HCT116 (cell line): Measurements from ENCODE around the gene CLEC2B. TPM values are rescaled to one million over a fixed set of nuclear protein-coding genes. Genes with fewer than 3 reads are reported as not detected.

ENCODE experiments used
- ATAC-seq: fragments of 200-7000 bp; cut with Tn5 transposase; 2 replicates; pipeline ENCODE4 v1.9.1; 2020; ENCODE audit warnings: mild to moderate bottlenecking, moderate library complexity
- BruUV-seq: library from RNA; stranded (reverse); fragments of 400-500 nt; replicated peaks from 2 replicates; lab custom pipeline; 2021; lab: Mats Ljungman, UMichigan
- CTCF ChIA-PET: fragments of 300-600 bp; sonication (Branson Sonifier 250); formaldehyde crosslinking; loops from one replicate; lab custom pipeline; 2021; ENCODE audit warnings: antibody characterized with exemption; lab: Charles Lee
- POLR2A ChIA-PET: fragments of 300-600, 350-600 bp; sonication (Branson Sonifier 250); formaldehyde crosslinking; loops from one replicate; lab custom pipeline; 2021; ENCODE audit warnings: antibody characterized with exemption; lab: Charles Lee
- RAD21 ChIA-PET, 2 experiments: fragments of 300-600 bp; sonication (Branson Sonifier 250); formaldehyde crosslinking; loops; one replicate each; lab custom pipeline; 2023; ENCODE audit warnings: low total read pairs in 2 of 2; ENCODE audit not compliant: uncharacterized antibody in 2 of 2, unreplicated experiment in 2 of 2, low non-redundant PET in 1 of 2; lab: Charles Lee
- DNase-seq: peaks from one replicate; pipeline ENCODE4 v3.0.0-alpha.2; 2010; ENCODE audit warnings: low read depth, low spot score
- H2AFZ ChIP-seq: fragments of 200-600 bp; shearing (Covaris generic), sonication (generic); 2 replicates; pipeline ENCODE4 v1.6.1; 2017; ENCODE audit warnings: low read depth, mixed run types, mixed read lengths, antibody characterized with exemption, low read length; ENCODE audit not compliant: poor library complexity, severe bottlenecking
- H3K27ac ChIP-seq: 2 replicates; pipeline ENCODE4 v1.5.1; 2012; ENCODE audit warnings: low read depth, low read length
- H3K27me3 ChIP-seq: fragments of 200-600 bp; sonication (generic); 2 replicates; pipeline ENCODE4 v1.6.1; 2016; ENCODE audit warnings: mixed run types, low read length, mixed read lengths; ENCODE audit not compliant: insufficient read depth
- H3K36me3 ChIP-seq, 2 experiments: fragments of 200-500 bp in 1 of 2; fragments of 200-600 bp in 1 of 2; sonication (Bioruptor generic) in 1 of 2; sonication (generic) in 1 of 2; 2 replicates each; pipeline versions ENCODE4 v1.5.1 to v1.6.1; 2014 to 2016; ENCODE audit warnings: low read length in 2 of 2, inconsistent platforms in 1 of 2, mixed read lengths in 1 of 2, mixed run types in 1 of 2; ENCODE audit not compliant: insufficient read depth in 2 of 2, control insufficient read depth in 1 of 2
- H3K4me1 ChIP-seq, 2 experiments: fragments of 200-600 bp in 1 of 2; sonication (generic) in 1 of 2; 2 replicates each; pipeline versions ENCODE4 v1.5.1 to v1.6.1; 2012 to 2017; ENCODE audit warnings: low read length in 2 of 2, inconsistent platforms in 1 of 2, mild to moderate bottlenecking in 1 of 2, mixed read lengths in 1 of 2, mixed run types in 1 of 2, moderate library complexity in 1 of 2; ENCODE audit not compliant: insufficient read depth in 2 of 2, control insufficient read depth in 1 of 2
- H3K4me2 ChIP-seq: fragments of 200-600 bp; sonication (generic); 2 replicates; pipeline ENCODE4 v1.6.1; 2017; ENCODE audit warnings: mixed run types, low read length, mixed read lengths
- H3K4me3 ChIP-seq, 2 experiments: fragments of 200-600 bp in 1 of 2; sonication (generic) in 1 of 2; replicated peaks in 1 of 2; 2 replicates each; pipeline ENCODE4 v1.5.1; 2011 to 2016; ENCODE audit warnings: low read length in 2 of 2, control low read depth in 1 of 2, low read depth in 1 of 2, mild to moderate bottlenecking in 1 of 2, mixed read lengths in 1 of 2, mixed run types in 1 of 2
- H3K79me2 ChIP-seq: fragments of 200-600 bp; sonication (generic); 2 replicates; pipeline ENCODE4 v1.6.1; 2017; ENCODE audit warnings: mild to moderate bottlenecking, mixed run types, low read length, moderate library complexity, mixed read lengths; ENCODE audit not compliant: insufficient read depth
- H3K9ac ChIP-seq: fragments of 200-600 bp; sonication (generic); 2 replicates; pipeline ENCODE4 v1.6.1; 2016; ENCODE audit warnings: low read length, mixed read lengths
- H3K9me2 ChIP-seq: fragments of 200-600 bp; sonication (generic), shearing (Covaris generic); 2 replicates; pipeline ENCODE4 v1.6.1; 2017; ENCODE audit warnings: mixed run types, mild to moderate bottlenecking, moderate library complexity; ENCODE audit not compliant: insufficient read depth
- H3K9me3 ChIP-seq, 2 experiments: fragments of 200-500 bp in 1 of 2; fragments of 200-600 bp in 1 of 2; sonication (Bioruptor generic) in 1 of 2; sonication (generic) in 1 of 2; 2 replicates each; pipeline ENCODE4 v1.6.1; 2014 to 2017; ENCODE audit warnings: low read length in 2 of 2, mixed read lengths in 2 of 2, inconsistent platforms in 1 of 2, low read depth in 1 of 2, mild to moderate bottlenecking in 1 of 2, mixed run types in 1 of 2, moderate library complexity in 1 of 2; ENCODE audit not compliant: control insufficient read depth in 1 of 2, insufficient read depth in 1 of 2
- H4K20me1 ChIP-seq: fragments of 200-600 bp; sonication (generic), shearing (Covaris generic); 2 replicates; pipeline ENCODE4 v1.6.1; 2017; ENCODE audit warnings: mixed run types, mild to moderate bottlenecking, moderate library complexity; ENCODE audit not compliant: insufficient read depth
- CEBPB ChIP-seq: IDR thresholded peaks from 2 replicates; pipeline ENCODE4 v1.6.1; 2012; ENCODE audit warnings: low read depth
- EZH2phosphoT487 ChIP-seq: fragments of 200-600 bp; IDR thresholded peaks from 2 replicates; pipeline ENCODE4 v1.6.1; 2018; ENCODE audit warnings: antibody characterized with exemption, borderline replicate concordance
- FOSL1 ChIP-seq: IDR thresholded peaks from 2 replicates; pipeline ENCODE4 v1.6.1; 2012; ENCODE audit warnings: low read depth
- ZFX ChIP-seq: fragments of 450-650 bp; IDR thresholded peaks from 2 replicates; pipeline ENCODE4 v1.6.1; 2017
- intact Hi-C: fragments of 100-400 bp; cut with micrococcal nuclease; formaldehyde crosslinking; loops from 2 replicates; pipeline ENCODE4 v1.10.0; 2022
- total RNA-seq: library from RNA; stranded (reverse); gene quantifications from one replicate; pipeline ENCODE4 v1.2.1, GENCODE V29; 2021; ENCODE audit not compliant: unreplicated experiment
- TF ChIP-seq, protein P1 (sequence below): IDR thresholded peaks from 2 replicates; pipeline ENCODE4 v1.6.1; 2012; ENCODE audit warnings: low read depth
- TF ChIP-seq, protein P2 (sequence below): IDR thresholded peaks from 2 replicates; pipeline ENCODE4 v1.6.1; 2012

CLEC2B gene
- total RNA-seq, 1 experiment from 2014 or later, result not detected

DNA sequence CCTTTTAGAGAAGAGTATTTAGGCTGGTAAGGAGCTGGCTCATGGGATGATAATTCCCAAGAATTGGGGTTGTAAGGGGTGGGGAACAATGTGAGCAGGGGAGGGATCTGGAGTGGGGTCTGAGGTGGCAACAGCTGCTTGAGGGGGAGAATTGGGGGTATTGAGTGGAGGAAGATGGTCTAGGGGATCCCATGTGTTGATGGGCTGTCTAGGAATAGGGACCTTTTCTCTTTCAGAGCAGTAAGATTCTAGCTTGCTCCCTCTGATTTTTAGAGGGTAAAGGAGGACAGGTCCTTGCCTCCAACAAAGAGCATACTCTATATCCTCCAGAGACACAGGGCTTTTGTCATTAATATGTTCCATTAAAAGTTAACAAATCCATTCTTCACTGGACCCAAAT, 40.6 kb upstream of the CLEC2B start:
- Histone ChIP-seq H4K20me1 (no peaks in the 10 kb centered on the region), H3K36me3 (no peaks in the 10 kb centered on the region), H3K79me2 (no peaks in the 10 kb centered on the region), H3K4me2 (no peak overlapping the region), H3K27ac (no peak overlapping the region), H3K27me3 (peaks cover 19% of the 10 kb centered on the region; the same call in 1 of the 2 replicates), H3K4me1 (no peaks in the 10 kb centered on the region), H2AFZ (no peak overlapping the region), H3K9me3 (peaks cover 6 to 7% of the 10 kb centered on the region in 2 experiments; a peak in 2 of 4 replicates), H3K9ac (no peak overlapping the region), H3K9me2 (no peaks in the 10 kb centered on the region), H3K4me3 (no peak overlapping the region)
- POLR2A ChIA-PET, result no interaction called here
- RAD21 ChIA-PET, result no interaction called here
- no peak for DNase-seq
- intact Hi-C loops, result no loop called here
- CTCF ChIA-PET, result no interaction called here
- TF ChIP-seq, protein P1, sequence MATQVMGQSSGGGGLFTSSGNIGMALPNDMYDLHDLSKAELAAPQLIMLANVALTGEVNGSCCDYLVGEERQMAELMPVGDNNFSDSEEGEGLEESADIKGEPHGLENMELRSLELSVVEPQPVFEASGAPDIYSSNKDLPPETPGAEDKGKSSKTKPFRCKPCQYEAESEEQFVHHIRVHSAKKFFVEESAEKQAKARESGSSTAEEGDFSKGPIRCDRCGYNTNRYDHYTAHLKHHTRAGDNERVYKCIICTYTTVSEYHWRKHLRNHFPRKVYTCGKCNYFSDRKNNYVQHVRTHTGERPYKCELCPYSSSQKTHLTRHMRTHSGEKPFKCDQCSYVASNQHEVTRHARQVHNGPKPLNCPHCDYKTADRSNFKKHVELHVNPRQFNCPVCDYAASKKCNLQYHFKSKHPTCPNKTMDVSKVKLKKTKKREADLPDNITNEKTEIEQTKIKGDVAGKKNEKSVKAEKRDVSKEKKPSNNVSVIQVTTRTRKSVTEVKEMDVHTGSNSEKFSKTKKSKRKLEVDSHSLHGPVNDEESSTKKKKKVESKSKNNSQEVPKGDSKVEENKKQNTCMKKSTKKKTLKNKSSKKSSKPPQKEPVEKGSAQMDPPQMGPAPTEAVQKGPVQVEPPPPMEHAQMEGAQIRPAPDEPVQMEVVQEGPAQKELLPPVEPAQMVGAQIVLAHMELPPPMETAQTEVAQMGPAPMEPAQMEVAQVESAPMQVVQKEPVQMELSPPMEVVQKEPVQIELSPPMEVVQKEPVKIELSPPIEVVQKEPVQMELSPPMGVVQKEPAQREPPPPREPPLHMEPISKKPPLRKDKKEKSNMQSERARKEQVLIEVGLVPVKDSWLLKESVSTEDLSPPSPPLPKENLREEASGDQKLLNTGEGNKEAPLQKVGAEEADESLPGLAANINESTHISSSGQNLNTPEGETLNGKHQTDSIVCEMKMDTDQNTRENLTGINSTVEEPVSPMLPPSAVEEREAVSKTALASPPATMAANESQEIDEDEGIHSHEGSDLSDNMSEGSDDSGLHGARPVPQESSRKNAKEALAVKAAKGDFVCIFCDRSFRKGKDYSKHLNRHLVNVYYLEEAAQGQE, result no peak
- no TSS peak for BruUV-seq
- no peak for ATAC-seq

DNA sequence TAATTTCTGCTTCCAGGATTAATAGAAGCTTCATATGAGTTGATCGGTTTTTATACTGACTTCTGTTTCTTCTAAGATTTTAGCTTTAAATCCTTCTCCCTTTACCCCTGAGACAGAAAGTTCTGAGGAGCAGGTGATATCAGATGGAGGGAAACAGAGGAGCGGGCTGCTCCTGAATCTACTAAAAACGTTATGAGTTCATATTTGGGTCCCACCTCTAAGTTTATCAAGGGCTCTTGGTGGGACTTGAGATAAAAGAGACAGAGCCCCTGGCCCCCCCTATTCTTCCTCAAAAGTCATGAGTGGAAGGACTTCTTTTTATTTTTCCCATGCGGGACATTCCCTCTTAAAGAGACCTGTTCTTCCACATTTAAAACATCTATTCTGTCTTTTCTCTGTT, 39.2 kb upstream of the CLEC2B start:
- H3K4me2 ChIP-seq, result no peak overlapping the region
- H3K36me3 ChIP-seq, result no peaks in the 10 kb centered on the region
- no peaks in the 10 kb centered on the region for H3K9me2 ChIP-seq
- no peak overlapping the region for H2AFZ ChIP-seq
- no peak overlapping the region for H3K27ac ChIP-seq
- no peak overlapping the region for H3K4me3 ChIP-seq
- POLR2A ChIA-PET, result no interaction called here
- CTCF ChIA-PET, result no interaction called here
- H3K27me3 ChIP-seq, result peaks cover 19% of the 10 kb centered on the region; the same call in 1 of the 2 replicates
- H3K9me3 ChIP-seq, result peaks cover 6 to 7% of the 10 kb centered on the region in 2 experiments; a peak in 2 of 4 replicates
- H4K20me1 ChIP-seq, result no peaks in the 10 kb centered on the region
- DNase-seq, result no peak
- no peak for ATAC-seq
- TF ChIP-seq ZFX (no peak), EZH2phosphoT487 (no peak), FOSL1 (no peak), CEBPB (no peak)
- TF ChIP-seq, protein P2, sequence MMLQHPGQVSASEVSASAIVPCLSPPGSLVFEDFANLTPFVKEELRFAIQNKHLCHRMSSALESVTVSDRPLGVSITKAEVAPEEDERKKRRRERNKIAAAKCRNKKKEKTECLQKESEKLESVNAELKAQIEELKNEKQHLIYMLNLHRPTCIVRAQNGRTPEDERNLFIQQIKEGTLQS, result no peak
- TF ChIP-seq, protein P1, result no peak
- no peaks in the 10 kb centered on the region for H3K79me2 ChIP-seq
- intact Hi-C loops, result no loop called here
- H3K4me1 ChIP-seq, result no peaks in the 10 kb centered on the region
- no peak overlapping the region for H3K9ac ChIP-seq
- no TSS peak for BruUV-seq
- RAD21 ChIA-PET, result no interaction called here
